B cell (primary cell): ENCODE results near the gene ACSM6.

ENCODE experiments used
- CTCF ChIP-seq: fragments of 200-600 bp; IDR thresholded peaks from one replicate; pipeline ENCODE4 v1.8.0; 2022; ENCODE audit warnings: antibody characterized with exemption, mild to moderate bottlenecking
- EZH2 ChIP-seq: IDR thresholded peaks from 2 replicates; pipeline ENCODE4 v1.6.1; 2012; ENCODE audit warnings: borderline replicate concordance, low read depth, mild to moderate bottlenecking, moderate library complexity, low read length; ENCODE audit not compliant: insufficient read depth, poor library complexity, severe bottlenecking

GRCh38 chr10:95257849-95258248 is 63.8 kb downstream of the ACSM6 start:
- no peak for TF ChIP-seq CTCF
- TF ChIP-seq EZH2 = no peak
